Loucy (cell line): ENCODE data around the gene TMEM178B.

Experiments used
- H2AFZ ChIP-seq: fragments of 200-600 bp; sonication (generic); 2 replicates; pipeline ENCODE4 v1.6.0; 2016; ENCODE audit warnings: antibody characterized with exemption, mild to moderate bottlenecking, low read length, moderate library complexity
- H3F3A ChIP-seq: fragments of 200-600 bp; 2 replicates; pipeline ENCODE4 v1.6.0; 2016; ENCODE audit warnings: antibody characterized with exemption, low read depth, mild to moderate bottlenecking
- H3K27me3 ChIP-seq: fragments of 200-600 bp; sonication (generic); 2 replicates; pipeline ENCODE4 v1.6.1; 2014; ENCODE audit warnings: low read length, mild to moderate bottlenecking; ENCODE audit not compliant: insufficient read depth, poor library complexity, severe bottlenecking
- H3K36me3 ChIP-seq: fragments of 200-600 bp; sonication (generic); 2 replicates; pipeline ENCODE4 v1.6.1; 2016; ENCODE audit warnings: low read length; ENCODE audit not compliant: insufficient read depth
- H3K4me1 ChIP-seq: fragments of 200-600 bp; sonication (generic); 2 replicates; pipeline ENCODE4 v1.5.1; 2014; ENCODE audit warnings: low read length, mild to moderate bottlenecking; ENCODE audit not compliant: insufficient read depth, poor library complexity, severe bottlenecking
- H3K4me2 ChIP-seq: fragments of 200-600 bp; sonication (generic); 2 replicates; pipeline ENCODE4 v1.6.0; 2014; ENCODE audit warnings: antibody characterized with exemption, low read length, low read depth, mild to moderate bottlenecking; ENCODE audit not compliant: poor library complexity, severe bottlenecking
- H3K4me3 ChIP-seq: fragments of 200-600 bp; sonication (generic); 2 replicates; pipeline ENCODE4 v1.5.1; 2014; ENCODE audit warnings: low read length, mild to moderate bottlenecking, mixed read lengths; ENCODE audit not compliant: poor library complexity, severe bottlenecking
- H3K79me2 ChIP-seq: fragments of 200-600 bp; sonication (generic); 2 replicates; pipeline ENCODE4 v1.6.1; 2014; ENCODE audit warnings: low read length; ENCODE audit not compliant: insufficient read depth
- H3K9ac ChIP-seq: fragments of 200-600 bp; sonication (generic); 2 replicates; pipeline ENCODE4 v1.6.0; 2014; ENCODE audit warnings: mild to moderate bottlenecking, low read depth, low read length, moderate library complexity; ENCODE audit not compliant: poor library complexity, severe bottlenecking
- H3K9me2 ChIP-seq: fragments of 200-600 bp; sonication (generic); replicated peaks from 2 replicates; pipeline ENCODE4 v1.6.1; 2016; ENCODE audit warnings: low read depth, low read length, mixed read lengths
- H3K9me3 ChIP-seq: fragments of 200-600 bp; sonication (generic); 2 replicates; pipeline ENCODE4 v1.6.1; 2014; ENCODE audit warnings: mild to moderate bottlenecking, antibody characterized with exemption, low read length, low read depth; ENCODE audit not compliant: insufficient read depth
- H4K20me1 ChIP-seq: fragments of 200-600 bp; sonication (generic); 2 replicates; pipeline ENCODE4 v1.6.0; 2014; ENCODE audit warnings: antibody characterized with exemption, low read length, mild to moderate bottlenecking; ENCODE audit not compliant: insufficient read depth, poor library complexity, severe bottlenecking
- EZH2phosphoT487 ChIP-seq: fragments of 200-600 bp; IDR thresholded peaks from 2 replicates; pipeline ENCODE4 v1.6.1; 2018; ENCODE audit warnings: antibody characterized with exemption, mild to moderate bottlenecking, moderate library complexity, borderline replicate concordance
- TF ChIP-seq, protein P1 (sequence below): fragments of 200-600 bp; sonication (generic); conservative IDR thresholded peaks from 2 replicates; pipeline ENCODE4 v1.5.1; 2014; ENCODE audit warnings: mild to moderate bottlenecking, antibody characterized with exemption, low read length

Gene TMEM178B

DNA sequence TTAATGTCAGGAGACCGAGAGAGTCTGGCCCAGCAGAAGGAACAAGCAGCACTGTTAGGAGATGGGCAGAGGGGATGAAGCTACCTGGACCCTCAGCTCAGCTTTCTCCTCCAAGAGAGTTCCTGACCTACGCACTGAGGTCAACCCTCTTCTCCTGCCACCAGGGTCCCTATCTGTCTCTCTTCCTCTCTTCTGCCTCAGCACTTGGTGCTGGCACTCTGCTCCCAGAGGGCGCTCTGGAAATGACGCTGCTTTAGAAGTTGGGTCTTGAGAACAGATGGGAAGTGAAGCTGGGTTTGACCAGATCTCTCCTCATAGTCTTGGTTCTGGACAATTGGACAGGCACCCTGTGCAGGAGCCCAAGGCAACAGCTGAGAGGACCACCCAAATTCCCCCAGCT is 261.3 kb downstream of the TMEM178B start:
- H3K9ac ChIP-seq = no peak overlapping the region
- no peak overlapping the region for H2AFZ ChIP-seq

DNA sequence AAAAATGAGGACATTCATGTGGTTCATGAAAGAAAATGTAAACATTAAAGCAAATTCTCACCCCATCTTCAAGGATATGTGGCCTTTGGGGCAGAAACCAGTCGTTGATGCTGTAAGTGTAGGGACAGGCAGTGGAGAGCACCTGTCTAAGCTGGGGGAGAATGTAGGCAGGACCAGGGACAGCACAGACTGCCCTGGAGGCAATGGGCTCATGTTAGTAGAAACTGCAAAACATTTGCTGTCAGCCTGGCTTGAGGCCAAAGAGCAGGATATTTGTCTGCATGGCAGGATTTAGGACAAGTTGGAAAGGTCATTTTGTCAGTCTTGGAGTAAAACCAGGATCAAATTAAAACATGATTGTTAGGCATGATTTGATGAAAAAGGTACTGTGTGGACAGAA is 265.7 kb downstream of the TMEM178B start:
- no peak overlapping the region for H3K9ac ChIP-seq
- H3K27me3 ChIP-seq = no peaks in the 10 kb centered on the region
- no peak overlapping the region for H3K4me2 ChIP-seq
- no peaks in the 10 kb centered on the region for H4K20me1 ChIP-seq
- H3K79me2 ChIP-seq = no peaks in the 10 kb centered on the region
- TF ChIP-seq, protein P1, sequence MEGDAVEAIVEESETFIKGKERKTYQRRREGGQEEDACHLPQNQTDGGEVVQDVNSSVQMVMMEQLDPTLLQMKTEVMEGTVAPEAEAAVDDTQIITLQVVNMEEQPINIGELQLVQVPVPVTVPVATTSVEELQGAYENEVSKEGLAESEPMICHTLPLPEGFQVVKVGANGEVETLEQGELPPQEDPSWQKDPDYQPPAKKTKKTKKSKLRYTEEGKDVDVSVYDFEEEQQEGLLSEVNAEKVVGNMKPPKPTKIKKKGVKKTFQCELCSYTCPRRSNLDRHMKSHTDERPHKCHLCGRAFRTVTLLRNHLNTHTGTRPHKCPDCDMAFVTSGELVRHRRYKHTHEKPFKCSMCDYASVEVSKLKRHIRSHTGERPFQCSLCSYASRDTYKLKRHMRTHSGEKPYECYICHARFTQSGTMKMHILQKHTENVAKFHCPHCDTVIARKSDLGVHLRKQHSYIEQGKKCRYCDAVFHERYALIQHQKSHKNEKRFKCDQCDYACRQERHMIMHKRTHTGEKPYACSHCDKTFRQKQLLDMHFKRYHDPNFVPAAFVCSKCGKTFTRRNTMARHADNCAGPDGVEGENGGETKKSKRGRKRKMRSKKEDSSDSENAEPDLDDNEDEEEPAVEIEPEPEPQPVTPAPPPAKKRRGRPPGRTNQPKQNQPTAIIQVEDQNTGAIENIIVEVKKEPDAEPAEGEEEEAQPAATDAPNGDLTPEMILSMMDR = no peak
- TF ChIP-seq EZH2phosphoT487 = no peak
- H3K36me3 ChIP-seq = no peaks in the 10 kb centered on the region
- no peak overlapping the region for H3K4me3 ChIP-seq
- H3K9me2 ChIP-seq = no peaks in the 10 kb centered on the region
- H2AFZ ChIP-seq = no peak overlapping the region
- H3K9me3 ChIP-seq = no peaks in the 10 kb centered on the region
- H3F3A ChIP-seq = no peaks in the 10 kb centered on the region
- no peaks in the 10 kb centered on the region for H3K4me1 ChIP-seq

More for the DNA sequence above, 261.3 kb downstream of the TMEM178B start:
- no peak for TF ChIP-seq EZH2phosphoT487
- H4K20me1 ChIP-seq = no peaks in the 10 kb centered on the region
- no peaks in the 10 kb centered on the region for H3K36me3 ChIP-seq
- H3K79me2 ChIP-seq = no peaks in the 10 kb centered on the region
- H3K27me3 ChIP-seq = no peaks in the 10 kb centered on the region
- H3K4me2 ChIP-seq = no peak overlapping the region
- H3K4me3 ChIP-seq = no peak overlapping the region
- no peaks in the 10 kb centered on the region for H3K9me2 ChIP-seq
- no peaks in the 10 kb centered on the region for H3K4me1 ChIP-seq
- H3F3A ChIP-seq = no peaks in the 10 kb centered on the region
- H3K9me3 ChIP-seq = no peaks in the 10 kb centered on the region

DNA sequence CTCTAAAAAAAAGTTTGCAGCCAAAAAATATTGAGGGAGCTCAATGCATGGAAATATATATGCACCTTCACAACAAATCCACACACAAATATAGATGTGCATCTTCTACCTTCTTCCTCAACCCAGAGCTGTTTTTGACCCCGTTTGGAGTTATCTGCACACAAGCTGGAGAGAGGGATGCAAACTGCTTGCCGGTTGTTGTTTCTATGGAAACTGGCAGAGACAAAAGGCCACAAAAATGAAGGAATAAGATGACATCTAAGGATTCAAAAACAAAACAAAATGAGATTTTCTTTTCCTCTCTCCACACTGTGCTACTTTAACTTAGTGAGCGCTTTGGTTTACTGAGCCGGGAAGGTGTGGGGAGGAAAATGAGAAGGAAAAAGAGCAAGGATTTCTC is 267.1 kb downstream of the TMEM178B start:
- no peaks in the 10 kb centered on the region for H4K20me1 ChIP-seq
- H3K9ac ChIP-seq = no peak overlapping the region
- no peaks in the 10 kb centered on the region for H3K79me2 ChIP-seq
- H3F3A ChIP-seq = no peaks in the 10 kb centered on the region
- no peak overlapping the region for H2AFZ ChIP-seq
- no peaks in the 10 kb centered on the region for H3K27me3 ChIP-seq
- no peaks in the 10 kb centered on the region for H3K9me3 ChIP-seq
- no peak overlapping the region for H3K4me3 ChIP-seq
- TF ChIP-seq, protein P1 = no peak
- no peak for TF ChIP-seq EZH2phosphoT487
- H3K36me3 ChIP-seq = no peaks in the 10 kb centered on the region
- no peaks in the 10 kb centered on the region for H3K4me1 ChIP-seq
- no peak overlapping the region for H3K4me2 ChIP-seq
- no peaks in the 10 kb centered on the region for H3K9me2 ChIP-seq

DNA sequence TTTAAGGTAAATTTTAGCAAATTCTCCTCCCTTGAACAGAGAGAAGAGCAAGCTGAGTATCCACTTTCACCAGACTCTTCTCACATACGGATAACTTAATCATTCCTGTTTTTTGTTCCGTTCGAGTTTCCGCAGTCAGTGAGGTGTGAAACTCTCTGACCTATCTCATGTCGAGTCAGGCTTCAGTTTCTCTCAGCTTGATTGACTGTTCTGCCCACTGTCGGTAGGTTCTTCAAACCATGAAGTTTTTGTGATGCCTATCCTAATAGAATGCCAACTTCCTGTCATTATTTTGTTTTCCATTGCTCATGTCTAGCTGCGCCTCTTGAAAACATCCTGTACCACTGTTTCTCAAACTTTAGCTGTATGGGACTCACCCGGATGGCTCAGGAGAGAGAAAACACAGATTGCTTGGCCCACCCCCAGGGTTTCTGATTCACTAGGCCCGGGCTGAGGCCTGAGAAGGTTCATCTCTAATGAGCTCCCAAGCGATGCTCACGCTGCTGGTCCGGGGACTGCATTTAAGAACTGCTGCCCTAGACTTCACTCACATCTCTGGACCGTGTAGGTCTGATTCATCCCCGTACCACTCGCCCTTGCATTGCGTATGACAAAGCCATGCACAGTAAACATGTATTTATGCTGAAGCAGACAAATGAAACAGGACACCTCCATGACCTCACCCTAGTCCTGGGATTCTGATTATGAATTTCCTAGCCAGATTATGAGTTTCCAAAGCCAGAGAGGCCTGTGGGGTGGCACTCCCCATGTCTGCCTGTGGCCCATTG is 269.0 kb downstream of the TMEM178B start:
- Histone ChIP-seq H3K9me3 (no peaks in the 10 kb centered on the region), H3K4me3 (no peak overlapping the region)

More for the DNA sequence above, 269.0 kb downstream of the TMEM178B start:
- Histone ChIP-seq H3F3A (no peaks in the 10 kb centered on the region), H3K27me3 (no peaks in the 10 kb centered on the region), H2AFZ (no peak overlapping the region), H3K4me1 (no peaks in the 10 kb centered on the region), H3K9ac (no peak overlapping the region), H3K36me3 (no peaks in the 10 kb centered on the region), H3K4me2 (no peak overlapping the region), H3K9me2 (no peaks in the 10 kb centered on the region), H3K79me2 (no peaks in the 10 kb centered on the region), H4K20me1 (no peaks in the 10 kb centered on the region)
- TF ChIP-seq, protein P1 = no peak
- no peak for TF ChIP-seq EZH2phosphoT487
